Activated T-cell treated with anti-CD3 and anti-CD28 coated beads, Interleukin-2, amount 50 U/mL, for 72 hours (primary cell): ENCODE results near the gene DCBLD1. TPM values are rescaled to one million over a fixed set of nuclear protein-coding genes. Genes with fewer than 3 reads are reported as not detected.
A peak's percentile ranks its signal among the peaks of the same experiment; 100 is the strongest.

Experiments
- ATAC-seq, 2 donors: fragments of 150-1000 bp; cut with Tn5 transposase; replicated peaks in 1 of 2; 2 replicates each; pipeline ENCODE4 v1.10.0; 2021; ENCODE audit warnings: moderate library complexity in 2 of 2, mild to moderate bottlenecking in 1 of 2
- DNase-seq, 2 donors: peaks; one replicate each; pipeline ENCODE4 v3.0.0; 2021 to 2022; ENCODE audit warnings: mixed read lengths in 1 of 2
- H3K27ac Mint-ChIP-seq: one replicate; pipeline ENCODE4 v1.8.0; 2022; ENCODE audit warnings: mild to moderate bottlenecking, moderate library complexity, mixed read lengths
- H3K27me3 Mint-ChIP-seq: one replicate; pipeline ENCODE4 v1.8.0; 2022; ENCODE audit warnings: low read depth, mixed read lengths
- H3K36me3 Mint-ChIP-seq, 2 donors: one replicate each; pipeline ENCODE4 v1.8.0; 2022; ENCODE audit warnings: mixed read lengths in 2 of 2, mild to moderate bottlenecking in 1 of 2; ENCODE audit not compliant: insufficient read depth in 2 of 2
- H3K4me1 Mint-ChIP-seq: one replicate; pipeline ENCODE4 v1.8.0; 2022; ENCODE audit warnings: low read depth, mixed read lengths
- H3K4me3 Mint-ChIP-seq, 2 donors: one replicate each; pipeline ENCODE4 v1.8.0; 2022; ENCODE audit warnings: mild to moderate bottlenecking in 2 of 2, mixed read lengths in 2 of 2, moderate library complexity in 2 of 2
- H3K9me3 Mint-ChIP-seq, 2 donors: one replicate each; pipeline ENCODE4 v1.8.0; 2022; ENCODE audit warnings: mixed read lengths in 2 of 2
- total RNA-seq, 2 donors: library from RNA; stranded (reverse); gene quantifications; one replicate each; pipeline ENCODE4 v1.2.3, GENCODE V29; 2022

DCBLD1 gene
- total RNA-seq, 2 donors from 2014 or later: 2.9 to 3.4 TPM

DNA sequence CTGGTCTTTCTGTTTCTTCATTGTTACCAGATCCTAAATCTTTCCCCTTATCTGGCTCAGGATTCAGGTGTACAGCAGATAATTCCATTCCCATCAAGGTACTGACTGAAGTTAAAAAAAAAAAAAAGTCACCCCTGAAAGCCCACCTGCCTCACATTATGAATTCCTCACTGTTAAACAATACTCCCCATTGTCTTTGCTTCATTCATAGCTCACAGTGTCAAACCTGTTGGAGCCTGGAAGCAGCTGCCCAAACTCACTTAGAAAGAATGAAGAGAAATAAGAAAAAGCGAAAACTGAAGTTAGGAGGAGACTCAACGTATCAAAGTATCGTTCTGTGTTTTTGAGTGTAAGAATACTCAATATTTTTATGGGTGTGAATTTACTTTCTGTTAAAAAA, 1.8 kb upstream of the DCBLD1 start:
- ATAC-seq (no peak), DNase-seq (no peak)
- no peaks in the 10 kb centered on the region for H3K9me3 Mint-ChIP-seq
- no peak overlapping the region for H3K27ac Mint-ChIP-seq
- no peak overlapping the region for H3K4me3 Mint-ChIP-seq
- H3K27me3 Mint-ChIP-seq: peaks cover 59% of the 10 kb centered on the region
- H3K36me3 Mint-ChIP-seq: peaks cover 0 to 2% of the 10 kb centered on the region in 2 donors
- H3K4me1 Mint-ChIP-seq: peaks cover 22% of the 10 kb centered on the region

- ATAC-seq (no peak), DNase-seq (peak; percentile 11 to 32)
- Mint-ChIP-seq H3K4me1 (peaks cover 22% of the 10 kb centered on the region), H3K4me3 (peak overlapping the region; percentile 90 to 91), H3K9me3 (no peaks in the 10 kb centered on the region), H3K27me3 (peaks cover 64% of the 10 kb centered on the region), H3K36me3 (peaks cover 0 to 2% of the 10 kb centered on the region in 2 donors), H3K27ac (no peak overlapping the region)
These were observed 1.1 kb upstream of the DCBLD1 start for GRCh38 chr6:117481278-117481925.

GRCh38 chr6:117481926-117482239, 591 bp upstream of the DCBLD1 start:
- H3K27me3 Mint-ChIP-seq: peaks cover 66% of the 10 kb centered on the region
- DNase-seq: no peak

DNA sequence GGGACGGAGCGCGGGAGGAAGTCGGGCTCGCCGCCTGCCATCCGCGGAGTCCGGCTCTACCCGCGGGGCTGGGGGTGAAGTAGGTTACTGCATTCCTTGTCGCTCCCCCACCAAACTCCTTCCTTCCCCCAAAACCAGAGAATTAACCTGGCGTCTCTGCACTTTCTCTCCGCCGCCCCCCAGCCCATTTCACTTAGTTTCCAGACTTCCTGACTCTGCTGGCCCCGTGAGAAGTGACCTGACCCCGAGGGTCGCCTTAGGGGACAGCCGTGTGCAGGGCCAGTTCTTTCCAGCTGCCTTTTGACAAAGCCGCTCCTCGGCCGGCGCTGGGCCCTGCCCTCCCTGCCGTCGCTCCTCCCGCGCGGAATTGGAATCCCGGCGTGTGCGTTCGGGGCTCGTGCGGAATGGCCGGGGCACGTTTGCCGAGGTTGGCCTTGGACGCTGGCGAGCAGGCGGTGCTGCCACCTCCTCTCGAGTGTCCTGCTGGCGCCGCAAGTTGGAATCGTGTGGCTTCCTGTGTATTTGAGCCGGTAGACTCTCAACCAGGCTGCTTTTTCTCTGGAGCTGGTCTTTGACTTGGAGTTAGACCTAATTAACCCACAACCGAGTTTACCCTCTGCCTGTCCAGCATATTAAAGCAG, 650 bp downstream of the DCBLD1 start:
- no peaks in the 10 kb centered on the region for H3K9me3 Mint-ChIP-seq
- H3K27me3 Mint-ChIP-seq: peaks cover 56% of the 10 kb centered on the region
- H3K36me3 Mint-ChIP-seq: peaks cover 0 to 2% of the 10 kb centered on the region in 2 donors
- DNase-seq (peak; percentile 27 to 29), ATAC-seq (peak; percentile 6 to 30)
- peaks cover 22% of the 10 kb centered on the region for H3K4me1 Mint-ChIP-seq
- H3K27ac Mint-ChIP-seq: no peak overlapping the region
- peak overlapping the region; percentile 97 to 99 for H3K4me3 Mint-ChIP-seq

More at GRCh38 chr6:117481926-117482239, 591 bp upstream of the DCBLD1 start:
- ATAC-seq: no peak
- Mint-ChIP-seq H3K9me3 (no peaks in the 10 kb centered on the region), H3K27ac (no peak overlapping the region), H3K36me3 (peaks cover 0 to 2% of the 10 kb centered on the region in 2 donors), H3K4me3 (peak overlapping the region; percentile 90 to 91), H3K4me1 (peaks cover 22% of the 10 kb centered on the region)

DNA sequence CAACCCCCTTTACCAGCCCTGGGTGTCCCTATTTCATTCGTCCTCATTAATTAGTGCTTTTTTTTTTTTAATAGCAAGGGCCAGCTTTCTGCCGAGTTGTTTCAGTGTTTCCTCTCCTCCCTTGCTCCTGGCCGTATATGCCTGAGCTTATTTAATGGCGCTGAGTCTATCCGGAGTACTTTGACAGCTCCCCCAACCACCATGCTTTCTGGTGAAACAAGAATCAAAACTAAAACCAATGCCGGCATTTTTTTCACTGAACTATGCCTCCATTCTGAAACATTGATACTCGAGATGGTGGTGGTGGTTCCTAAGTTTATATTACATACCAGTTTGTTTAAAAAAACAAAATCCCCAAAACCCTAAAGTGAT, 1.2 kb downstream of the DCBLD1 start:
- no peak for ATAC-seq
- Mint-ChIP-seq H3K27me3 (peaks cover 53% of the 10 kb centered on the region), H3K4me3 (peak overlapping the region; percentile 97 to 99)

DNA sequence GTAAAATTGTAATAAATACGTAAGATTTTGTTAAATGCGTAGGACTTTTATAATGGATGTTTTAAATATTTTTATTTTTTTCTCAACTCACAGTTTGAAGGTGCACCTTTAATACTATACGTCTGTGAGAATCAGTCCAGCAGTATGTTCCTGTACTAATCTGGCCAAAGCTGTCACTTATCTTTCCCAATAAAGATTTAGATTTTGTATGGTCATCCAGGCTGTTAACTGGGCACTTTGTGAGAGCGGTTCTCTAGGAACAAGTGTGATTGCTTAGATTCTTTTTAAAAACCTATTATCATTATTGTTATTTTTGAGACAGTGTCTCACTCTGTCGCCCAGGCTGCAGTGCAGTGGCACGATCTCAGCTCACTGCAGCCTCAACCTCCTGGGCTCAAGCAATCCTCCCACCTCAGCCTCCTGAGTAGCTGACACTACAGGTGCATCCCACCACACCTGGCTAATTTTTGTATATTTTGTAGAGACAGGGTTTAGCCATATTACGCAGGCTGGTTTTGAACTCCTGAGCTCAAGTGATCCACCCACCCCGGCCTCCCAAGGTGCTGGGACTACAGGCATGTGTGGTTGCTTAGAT, 1.7 kb downstream of the DCBLD1 start:
- DNase-seq (no peak), ATAC-seq (no peak)
- Mint-ChIP-seq H3K4me3 (peak overlapping the region; percentile 97 to 99), H3K9me3 (no peaks in the 10 kb centered on the region), H3K36me3 (peaks cover 0 to 2% of the 10 kb centered on the region in 2 donors), H3K4me1 (peaks cover 22% of the 10 kb centered on the region), H3K27me3 (peaks cover 48% of the 10 kb centered on the region), H3K27ac (no peak overlapping the region)

More for the DNA sequence above, 1.2 kb downstream of the DCBLD1 start:
- Mint-ChIP-seq H3K36me3 (peaks cover 0 to 2% of the 10 kb centered on the region in 2 donors), H3K27ac (peak overlapping the region; percentile 87), H3K9me3 (no peaks in the 10 kb centered on the region), H3K4me1 (peaks cover 22% of the 10 kb centered on the region)
- DNase-seq: no peak

DNA sequence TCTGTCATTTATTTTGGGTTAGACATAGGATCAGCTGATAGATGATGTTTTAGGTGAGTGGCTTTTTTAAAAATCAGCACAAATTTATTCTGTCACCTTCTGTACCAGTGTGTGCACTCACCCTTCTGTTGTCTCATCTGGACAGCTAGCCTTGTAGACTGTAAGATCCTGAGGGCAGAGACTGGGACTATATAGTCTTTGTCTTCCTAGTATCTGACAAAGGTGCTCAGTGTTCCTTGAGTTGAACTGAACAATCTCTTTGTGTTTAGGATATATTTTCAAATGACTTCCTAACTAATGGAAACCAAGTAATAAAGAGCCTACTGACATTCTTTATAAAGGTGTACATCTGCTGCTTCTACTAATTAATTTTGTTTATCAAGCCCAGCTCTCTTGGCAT, 3.0 kb downstream of the DCBLD1 start:
- Mint-ChIP-seq H3K27ac (no peak overlapping the region), H3K4me3 (peak overlapping the region in 1 of 2 donors; percentile 27)
- no peak for ATAC-seq

DNA sequence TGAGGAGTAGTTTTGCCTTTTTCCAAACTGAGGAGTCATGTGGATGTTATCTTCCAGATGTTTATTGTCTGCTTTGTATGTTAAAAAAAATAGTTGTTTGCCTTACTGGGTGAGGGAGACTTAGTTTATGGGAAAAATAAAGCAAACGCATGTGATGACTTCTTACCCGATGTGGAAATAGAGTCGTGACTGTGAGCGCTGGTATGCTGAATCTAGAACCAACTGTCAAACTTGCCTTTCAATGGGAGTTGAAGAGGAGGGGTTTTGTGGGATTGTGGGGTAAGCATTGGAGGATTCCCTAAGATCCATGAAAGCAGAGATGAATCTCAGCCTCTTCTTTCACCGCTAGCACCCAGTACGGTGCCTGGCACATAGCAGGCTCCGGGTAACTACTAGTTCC, 5.3 kb downstream of the DCBLD1 start:
- ATAC-seq (no peak), DNase-seq (no peak)
- Mint-ChIP-seq H3K27ac (no peak overlapping the region), H3K27me3 (peaks cover 19% of the 10 kb centered on the region), H3K36me3 (peaks cover 0 to 2% of the 10 kb centered on the region in 2 donors), H3K9me3 (no peaks in the 10 kb centered on the region), H3K4me3 (no peak overlapping the region), H3K4me1 (peaks cover 10% of the 10 kb centered on the region)

More for the DNA sequence above, 3.0 kb downstream of the DCBLD1 start:
- H3K4me1 Mint-ChIP-seq: peaks cover 22% of the 10 kb centered on the region
- peaks cover 0 to 2% of the 10 kb centered on the region in 2 donors for H3K36me3 Mint-ChIP-seq
- peaks cover 37% of the 10 kb centered on the region for H3K27me3 Mint-ChIP-seq
- H3K9me3 Mint-ChIP-seq: no peaks in the 10 kb centered on the region
- DNase-seq: no peak

- DNase-seq (no peak), ATAC-seq (no peak)
- H3K27me3 Mint-ChIP-seq: peaks cover 19% of the 10 kb centered on the region
- no peak overlapping the region for H3K27ac Mint-ChIP-seq
- H3K36me3 Mint-ChIP-seq: no peaks in the 10 kb centered on the region
- H3K4me3 Mint-ChIP-seq: no peak overlapping the region
- no peaks in the 10 kb centered on the region for H3K9me3 Mint-ChIP-seq
- H3K4me1 Mint-ChIP-seq: peaks cover 4% of the 10 kb centered on the region
These were observed 6.5 kb downstream of the DCBLD1 start for GRCh38 chr6:117489003-117489402.

DNA sequence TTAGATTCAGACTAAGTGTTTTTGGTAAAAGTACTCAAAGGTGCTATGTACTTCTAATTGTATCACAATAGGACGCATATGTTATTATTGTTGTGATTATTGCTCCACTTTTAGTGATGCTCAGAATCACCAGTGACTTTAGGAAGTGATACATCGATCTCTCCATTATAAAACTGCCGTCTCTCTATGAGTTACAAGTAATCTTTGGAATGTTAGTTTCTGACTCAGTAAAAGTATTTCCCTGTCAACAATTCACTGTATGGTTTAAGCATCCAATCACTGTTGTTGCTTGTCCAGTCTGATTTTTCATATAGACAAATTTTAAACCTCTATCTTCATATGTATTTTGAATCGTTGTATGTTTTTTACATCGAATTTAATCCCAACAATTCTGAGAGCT, 9.4 kb downstream of the DCBLD1 start:
- H3K27ac Mint-ChIP-seq: no peak overlapping the region
- no peak for ATAC-seq
- H3K4me1 Mint-ChIP-seq: peaks cover 6% of the 10 kb centered on the region
- H3K27me3 Mint-ChIP-seq: peaks cover 4% of the 10 kb centered on the region
- H3K36me3 Mint-ChIP-seq: no peaks in the 10 kb centered on the region
- no peaks in the 10 kb centered on the region for H3K9me3 Mint-ChIP-seq
- H3K4me3 Mint-ChIP-seq: no peak overlapping the region
- no peak for DNase-seq

- H3K27ac Mint-ChIP-seq: no peak overlapping the region
- H3K27me3 Mint-ChIP-seq: peaks cover 4% of the 10 kb centered on the region
- no peaks in the 10 kb centered on the region for H3K9me3 Mint-ChIP-seq
- peaks cover 12% of the 10 kb centered on the region for H3K4me1 Mint-ChIP-seq
- no peak overlapping the region for H3K4me3 Mint-ChIP-seq
- no peaks in the 10 kb centered on the region for H3K36me3 Mint-ChIP-seq
- ATAC-seq (no peak), DNase-seq (no peak)
These were observed 11.0 kb downstream of the DCBLD1 start for GRCh38 chr6:117493470-117493869.

DNA sequence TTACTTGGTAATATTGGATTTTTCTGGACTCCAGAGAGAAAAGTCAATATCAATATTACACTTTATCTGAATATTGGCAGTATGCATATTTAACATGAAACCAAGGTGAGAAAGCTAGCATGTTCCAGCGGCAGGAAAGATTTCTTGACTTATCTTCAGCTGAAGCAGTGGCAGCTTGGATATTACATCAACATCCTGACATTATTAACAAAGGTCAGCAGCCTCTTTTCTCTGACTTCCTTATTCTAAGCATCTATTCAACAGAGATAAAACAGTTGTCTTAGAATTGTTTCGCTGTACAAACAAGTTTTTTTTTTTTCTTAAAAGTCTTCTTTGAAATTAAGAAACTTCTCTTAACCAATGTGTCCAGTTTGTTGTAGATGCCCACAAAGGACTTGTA, 11.8 kb downstream of the DCBLD1 start:
- DNase-seq (no peak), ATAC-seq (no peak)
- Mint-ChIP-seq H3K4me3 (no peak overlapping the region), H3K27me3 (peaks cover 4% of the 10 kb centered on the region), H3K9me3 (no peaks in the 10 kb centered on the region), H3K27ac (no peak overlapping the region), H3K4me1 (peaks cover 14% of the 10 kb centered on the region), H3K36me3 (no peaks in the 10 kb centered on the region)

DNA sequence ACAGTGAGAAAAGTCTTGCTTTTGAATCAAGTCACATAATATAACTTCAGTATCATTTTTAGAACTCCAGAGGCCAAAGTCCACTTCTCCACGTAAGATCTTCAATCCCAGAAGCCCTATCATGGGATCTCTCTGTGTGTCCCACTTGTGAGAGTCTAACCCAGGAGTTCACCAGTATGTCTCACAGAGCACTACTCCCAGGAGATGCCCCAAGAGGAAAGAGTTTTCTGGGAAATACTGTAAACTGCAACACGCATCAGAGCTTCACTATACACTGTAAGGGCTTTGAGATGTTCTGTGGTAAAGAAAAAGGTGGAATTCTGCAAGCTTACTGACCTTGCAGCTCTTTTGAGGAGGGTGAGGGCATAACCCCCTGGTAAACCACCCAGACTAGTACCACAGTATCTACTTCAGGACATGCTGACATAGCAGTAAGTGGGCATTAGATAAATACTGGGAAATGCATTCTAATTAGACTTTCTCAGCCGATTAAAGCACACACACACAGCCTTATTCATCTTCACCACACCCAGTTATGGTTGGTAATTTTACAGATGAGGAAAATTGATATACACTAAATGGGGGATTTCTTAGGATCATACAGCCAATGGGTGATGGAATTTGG, 12.3 kb downstream of the DCBLD1 start:
- Mint-ChIP-seq H3K27me3 (peaks cover 4% of the 10 kb centered on the region), H3K27ac (no peak overlapping the region), H3K4me1 (peaks cover 14% of the 10 kb centered on the region), H3K9me3 (no peaks in the 10 kb centered on the region), H3K36me3 (no peaks in the 10 kb centered on the region), H3K4me3 (no peak overlapping the region)
- ATAC-seq: no peak
- DNase-seq: no peak
